ENCODE measurements around the gene ZNF772.
"Not testable (repeated sequence)": the region's sequence is repeated elsewhere in the genome, so short reads cannot be mapped to it uniquely, and the experiment has no call there.

The ZNF772 gene

GRCh38 chr19:57487477-57488298, 10.3 kb upstream of the ZNF772 start, which contains the start of gene ZNF419:
ZNF419 (plus strand) TSS chr19:57487750; CDS start chr19:57487951, 201 bp downstream.
- not testable (repeated sequence) for H3K4me1 ChIP-seq (ENCODE audit: control insufficient read depth, insufficient read depth, low read length); H3K27me3 ChIP-seq (ENCODE audit: control insufficient read depth in 1 of 2, insufficient read depth in 2 of 2, low read length in 2 of 2); H3K27ac ChIP-seq (ENCODE audit: low read length); H3K9me3 ChIP-seq (ENCODE audit: control insufficient read depth in 2 of 2, low read length in 2 of 2)
- Histone ChIP-seq H3K4me3 (ENCODE audit: low read length in 2 of 2) (peak within 1 kb of the TSS; percentile 77 to 97), H3K9ac (ENCODE audit: low read length in 2 of 2) (peak within 1 kb of the TSS; percentile 68 to 88), H3K36me3 (ENCODE audit: control insufficient read depth in 2 of 2, insufficient read depth in 2 of 2, low read length in 2 of 2) (peaks cover 13% of the 10 kb centered on the region in 2 donors)

- Histone ChIP-seq H3K27ac (ENCODE audit: low read length) (no peak overlapping the region), H3K4me1 (ENCODE audit: control insufficient read depth, insufficient read depth, low read length) (peaks cover 10% of the 10 kb centered on the region), H3K9me3 (ENCODE audit: control insufficient read depth in 2 of 2, low read length in 2 of 2) (peaks cover 59 to 76% of the 10 kb centered on the region in 2 donors), H3K9ac (ENCODE audit: low read length in 2 of 2) (no peak overlapping the region), H3K27me3 (ENCODE audit: control insufficient read depth in 1 of 2, insufficient read depth in 2 of 2, low read length in 2 of 2) (no peaks in the 10 kb centered on the region), H3K36me3 (ENCODE audit: control insufficient read depth in 2 of 2, insufficient read depth in 2 of 2, low read length in 2 of 2) (peaks cover 38 to 43% of the 10 kb centered on the region in 2 donors), H3K4me3 (ENCODE audit: low read length in 2 of 2) (peak overlapping the region; percentile 3 to 17)
These were observed 3.7 kb downstream of the ZNF772 start for GRCh38 chr19:57473646-57474045.

GRCh38 chr19:57466489-57466888, 10.9 kb downstream of the ZNF772 start:
- H3K4me1 ChIP-seq (ENCODE audit: control insufficient read depth, insufficient read depth, low read length), result no peaks in the 10 kb centered on the region
- no peak overlapping the region for H3K4me3 ChIP-seq (ENCODE audit: low read length in 2 of 2)
- H3K36me3 ChIP-seq (ENCODE audit: control insufficient read depth in 2 of 2, insufficient read depth in 2 of 2, low read length in 2 of 2), result peaks cover 8% of the 10 kb centered on the region in 2 donors
- H3K27ac ChIP-seq (ENCODE audit: low read length), result no peak overlapping the region
- H3K27me3 ChIP-seq (ENCODE audit: control insufficient read depth in 1 of 2, insufficient read depth in 2 of 2, low read length in 2 of 2), result no peaks in the 10 kb centered on the region
- H3K9ac ChIP-seq (ENCODE audit: low read length in 2 of 2), result no peak overlapping the region
- H3K9me3 ChIP-seq (ENCODE audit: control insufficient read depth in 2 of 2, low read length in 2 of 2), result peaks cover 17 to 43% of the 10 kb centered on the region in 2 donors

- peaks cover 17 to 36% of the 10 kb centered on the region in 2 donors for H3K9me3 ChIP-seq (ENCODE audit: control insufficient read depth in 2 of 2, low read length in 2 of 2)
- no peak overlapping the region for H3K9ac ChIP-seq (ENCODE audit: low read length in 2 of 2)
- no peaks in the 10 kb centered on the region for H3K27me3 ChIP-seq (ENCODE audit: control insufficient read depth in 1 of 2, insufficient read depth in 2 of 2, low read length in 2 of 2)
- H3K27ac ChIP-seq (ENCODE audit: low read length), result no peak overlapping the region
- no peaks in the 10 kb centered on the region for H3K4me1 ChIP-seq (ENCODE audit: control insufficient read depth, insufficient read depth, low read length)
- peaks cover 8% of the 10 kb centered on the region in 2 donors for H3K36me3 ChIP-seq (ENCODE audit: control insufficient read depth in 2 of 2, insufficient read depth in 2 of 2, low read length in 2 of 2)
- H3K4me3 ChIP-seq (ENCODE audit: low read length in 2 of 2), result no peak overlapping the region
These were observed 11.5 kb downstream of the ZNF772 start for GRCh38 chr19:57465680-57466381.

- H3K4me3 ChIP-seq (ENCODE audit: low read length in 2 of 2), result no peak overlapping the region
- H3K9ac ChIP-seq (ENCODE audit: low read length in 2 of 2), result no peak overlapping the region
- peaks cover 2 to 13% of the 10 kb centered on the region in 2 donors for H3K9me3 ChIP-seq (ENCODE audit: control insufficient read depth in 2 of 2, low read length in 2 of 2)
- no peaks in the 10 kb centered on the region for H3K4me1 ChIP-seq (ENCODE audit: control insufficient read depth, insufficient read depth, low read length)
- H3K27ac ChIP-seq (ENCODE audit: low read length), result no peak overlapping the region
- H3K27me3 ChIP-seq (ENCODE audit: control insufficient read depth in 1 of 2, insufficient read depth in 2 of 2, low read length in 2 of 2), result no peaks in the 10 kb centered on the region
- H3K36me3 ChIP-seq (ENCODE audit: control insufficient read depth in 2 of 2, insufficient read depth in 2 of 2, low read length in 2 of 2), result peaks cover 5 to 9% of the 10 kb centered on the region in 2 donors
These were observed 25.1 kb downstream of the ZNF772 start for GRCh38 chr19:57452307-57452706.

GRCh38 chr19:57443121-57443696, 34.2 kb downstream of the ZNF772 start:
- H3K36me3 ChIP-seq (ENCODE audit: control insufficient read depth in 2 of 2, insufficient read depth in 2 of 2, low read length in 2 of 2), result peaks cover 27 to 37% of the 10 kb centered on the region in 2 donors
- H3K27ac ChIP-seq (ENCODE audit: low read length), result no peak overlapping the region
- no peak overlapping the region for H3K4me3 ChIP-seq (ENCODE audit: low read length in 2 of 2)
- H3K27me3 ChIP-seq (ENCODE audit: control insufficient read depth in 1 of 2, insufficient read depth in 2 of 2, low read length in 2 of 2), result no peaks in the 10 kb centered on the region
- H3K9ac ChIP-seq (ENCODE audit: low read length in 2 of 2), result no peak overlapping the region
- H3K4me1 ChIP-seq (ENCODE audit: control insufficient read depth, insufficient read depth, low read length), result no peaks in the 10 kb centered on the region
- peaks cover 6 to 19% of the 10 kb centered on the region in 2 donors for H3K9me3 ChIP-seq (ENCODE audit: control insufficient read depth in 2 of 2, low read length in 2 of 2)

- no peak overlapping the region for H3K9ac ChIP-seq (ENCODE audit: low read length in 2 of 2)
- no peak overlapping the region for H3K4me3 ChIP-seq (ENCODE audit: low read length in 2 of 2)
- peaks cover 6 to 19% of the 10 kb centered on the region in 2 donors for H3K9me3 ChIP-seq (ENCODE audit: control insufficient read depth in 2 of 2, low read length in 2 of 2)
- no peaks in the 10 kb centered on the region for H3K27me3 ChIP-seq (ENCODE audit: control insufficient read depth in 1 of 2, insufficient read depth in 2 of 2, low read length in 2 of 2)
- H3K27ac ChIP-seq (ENCODE audit: low read length), result no peak overlapping the region
- peaks cover 28 to 37% of the 10 kb centered on the region in 2 donors for H3K36me3 ChIP-seq (ENCODE audit: control insufficient read depth in 2 of 2, insufficient read depth in 2 of 2, low read length in 2 of 2)
- no peaks in the 10 kb centered on the region for H3K4me1 ChIP-seq (ENCODE audit: control insufficient read depth, insufficient read depth, low read length)
These were observed 35.2 kb downstream of the ZNF772 start for GRCh38 chr19:57441979-57442752.

GRCh38 chr19:57438925-57439324, 38.4 kb downstream of the ZNF772 start:
- H3K36me3 ChIP-seq (ENCODE audit: control insufficient read depth in 2 of 2, insufficient read depth in 2 of 2, low read length in 2 of 2), result peaks cover 16 to 27% of the 10 kb centered on the region in 2 donors
- no peak overlapping the region for H3K4me3 ChIP-seq (ENCODE audit: low read length in 2 of 2)
- peaks cover 2 to 13% of the 10 kb centered on the region in 2 donors for H3K9me3 ChIP-seq (ENCODE audit: control insufficient read depth in 2 of 2, low read length in 2 of 2)

GRCh38 chr19:57437931-57438330, 39.4 kb downstream of the ZNF772 start:
- Histone ChIP-seq H3K4me1 (ENCODE audit: control insufficient read depth, insufficient read depth, low read length) (peaks cover 16% of the 10 kb centered on the region), H3K27me3 (ENCODE audit: control insufficient read depth in 1 of 2, insufficient read depth in 2 of 2, low read length in 2 of 2) (no peaks in the 10 kb centered on the region), H3K27ac (ENCODE audit: low read length) (no peak overlapping the region), H3K9ac (ENCODE audit: low read length in 2 of 2) (no peak overlapping the region), H3K4me3 (ENCODE audit: low read length in 2 of 2) (no peak overlapping the region), H3K36me3 (ENCODE audit: control insufficient read depth in 2 of 2, insufficient read depth in 2 of 2, low read length in 2 of 2) (peaks cover 7 to 17% of the 10 kb centered on the region in 2 donors), H3K9me3 (ENCODE audit: control insufficient read depth in 2 of 2, low read length in 2 of 2) (peaks cover 0 to 6% of the 10 kb centered on the region in 2 donors)

More at GRCh38 chr19:57438925-57439324, 38.4 kb downstream of the ZNF772 start:
- Histone ChIP-seq H3K4me1 (ENCODE audit: control insufficient read depth, insufficient read depth, low read length) (peaks cover 16% of the 10 kb centered on the region), H3K9ac (ENCODE audit: low read length in 2 of 2) (no peak overlapping the region), H3K27ac (ENCODE audit: low read length) (no peak overlapping the region), H3K27me3 (ENCODE audit: control insufficient read depth in 1 of 2, insufficient read depth in 2 of 2, low read length in 2 of 2) (no peaks in the 10 kb centered on the region)

GRCh38 chr19:57436417-57436816, 40.9 kb downstream of the ZNF772 start:
- Histone ChIP-seq H3K4me3 (ENCODE audit: low read length in 2 of 2) (peak overlapping the region; percentile 67 to 92), H3K9ac (ENCODE audit: low read length in 2 of 2) (peak overlapping the region in 1 of 2 donors; percentile 74), H3K4me1 (ENCODE audit: control insufficient read depth, insufficient read depth, low read length) (peaks cover 16% of the 10 kb centered on the region)

More at GRCh38 chr19:57436417-57436816, 40.9 kb downstream of the ZNF772 start:
- Histone ChIP-seq H3K27ac (ENCODE audit: low read length) (no peak overlapping the region), H3K27me3 (ENCODE audit: control insufficient read depth in 1 of 2, insufficient read depth in 2 of 2, low read length in 2 of 2) (no peaks in the 10 kb centered on the region), H3K36me3 (ENCODE audit: control insufficient read depth in 2 of 2, insufficient read depth in 2 of 2, low read length in 2 of 2) (peaks cover 7 to 8% of the 10 kb centered on the region in 2 donors), H3K9me3 (ENCODE audit: control insufficient read depth in 2 of 2, low read length in 2 of 2) (peaks cover 0 to 3% of the 10 kb centered on the region in 2 donors)
